ENCODE measurements around the gene ZDHHC14.
"Not testable (repeated sequence)": the region's sequence is repeated elsewhere in the genome, so short reads cannot be mapped to it uniquely, and the experiment has no call there.

ZDHHC14 gene

DNA sequence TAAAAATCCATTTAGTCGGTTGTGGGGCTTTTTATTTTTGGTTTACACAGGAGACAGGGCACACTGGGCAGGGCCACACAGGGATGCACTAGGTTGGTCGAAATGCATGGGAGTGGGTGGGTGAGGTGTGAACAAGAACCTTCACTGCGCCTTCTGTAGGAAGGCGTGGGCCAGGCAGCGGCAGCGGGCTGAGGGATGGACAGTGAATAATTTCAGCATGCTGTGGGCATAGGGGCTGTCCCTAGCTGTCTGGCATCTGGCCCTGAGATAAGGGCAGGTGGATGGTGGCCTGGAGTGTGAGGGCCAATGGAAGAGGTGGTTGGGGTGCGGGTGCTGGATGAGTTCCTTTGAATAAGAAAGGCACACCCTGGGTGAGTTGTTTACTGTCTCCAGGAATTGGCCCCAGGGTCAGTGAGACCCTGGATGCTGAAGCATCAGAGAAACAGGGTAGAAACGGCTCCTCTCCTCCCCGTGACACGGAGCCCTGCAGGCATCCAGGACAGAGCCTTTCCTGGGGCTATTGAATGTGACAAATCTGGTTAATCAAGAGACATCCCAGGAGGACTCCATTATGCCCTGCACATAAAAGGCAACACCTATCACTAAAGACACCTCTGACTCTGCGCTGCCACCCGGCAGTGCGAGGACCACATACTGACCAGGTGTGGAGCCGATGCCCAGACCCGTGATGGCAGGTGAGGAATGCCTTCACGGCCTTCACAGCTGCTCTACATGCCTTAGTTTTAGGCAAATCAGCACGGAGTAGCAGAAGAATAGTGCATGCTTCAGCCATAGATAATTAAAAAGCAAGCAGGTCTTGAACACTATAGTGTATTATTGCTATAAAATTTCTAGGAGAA is 319.0 kb downstream of the ZDHHC14 start:
- no peak overlapping the region for H4K8ac ChIP-seq (ENCODE audit: low read depth, low read length)
- no peak overlapping the region for H3K4ac ChIP-seq (ENCODE audit: low read length)
- H3K23ac ChIP-seq (ENCODE audit: low read depth, low read length, poor library complexity) = peak overlapping the region; percentile 43
- H2BK5ac ChIP-seq (ENCODE audit: low read length) = no peak overlapping the region
- no peak for DNase-seq (ENCODE audit: low spot score)
- H3K27me3 ChIP-seq (ENCODE audit: control insufficient read depth in 3 of 3, insufficient read depth in 3 of 3, low read depth in 1 of 3, low read length in 3 of 3) = peaks cover 0 to 14% (median 0%) of the 10 kb centered on the region in 3 experiments
- H3K4me3 ChIP-seq (ENCODE audit: low read length in 2 of 2) = peak overlapping the region in 1 of 2 donors; percentile 68
- no peak overlapping the region for H2BK15ac ChIP-seq (ENCODE audit: low read length)
- H3K9me3 ChIP-seq (replicated peaks in 1 of 2; ENCODE audit: control insufficient read depth in 2 of 2, insufficient read depth in 1 of 2, low read depth in 1 of 2, low read length in 2 of 2) = peaks cover 2 to 7% of the 10 kb centered on the region in 2 donors
- no peak overlapping the region for H2AFZ ChIP-seq (ENCODE audit: low read length)
- H3K79me1 ChIP-seq (ENCODE audit: low read depth, low read length) = no peaks in the 10 kb centered on the region
- no peak overlapping the region for H4K91ac ChIP-seq (ENCODE audit: low read depth, low read length, poor library complexity)
- no peaks in the 10 kb centered on the region for H3K36me3 ChIP-seq (replicated peaks in 1 of 2; ENCODE audit: control insufficient read depth in 2 of 2, insufficient read depth in 2 of 2, low read length in 2 of 2)
- no peaks in the 10 kb centered on the region for H3K4me1 ChIP-seq (ENCODE audit: control insufficient read depth in 2 of 2, insufficient read depth in 1 of 2, low read depth in 1 of 2, low read length in 2 of 2)
- H2BK120ac ChIP-seq (ENCODE audit: low read depth, low read length) = no peak overlapping the region
- no peak overlapping the region for H3K9ac ChIP-seq (ENCODE audit: low read depth, low read length, poor library complexity)
- H3K4me2 ChIP-seq (ENCODE audit: insufficient read depth, low read length, poor library complexity, severe bottlenecking) = no peak overlapping the region
- peak overlapping the region; percentile 40 for H2AK5ac ChIP-seq (ENCODE audit: low read depth, low read length)
- peak overlapping the region; percentile 52 for H3K18ac ChIP-seq (ENCODE audit: low read length)
- H2BK12ac ChIP-seq (ENCODE audit: low read length) = peak overlapping the region; percentile 90
- no CpG with 5 or more reads among the region's 17 CpGs for WGBS, 2 donors (ENCODE audit: extremely low coverage in 2 of 2, insufficient read length in 2 of 2, insufficient replicate concordance in 1 of 2)
- no peak overlapping the region for H3K14ac ChIP-seq (ENCODE audit: low read length)
- no peak overlapping the region for H3K27ac ChIP-seq (replicated peaks; ENCODE audit: low read length)

DNA sequence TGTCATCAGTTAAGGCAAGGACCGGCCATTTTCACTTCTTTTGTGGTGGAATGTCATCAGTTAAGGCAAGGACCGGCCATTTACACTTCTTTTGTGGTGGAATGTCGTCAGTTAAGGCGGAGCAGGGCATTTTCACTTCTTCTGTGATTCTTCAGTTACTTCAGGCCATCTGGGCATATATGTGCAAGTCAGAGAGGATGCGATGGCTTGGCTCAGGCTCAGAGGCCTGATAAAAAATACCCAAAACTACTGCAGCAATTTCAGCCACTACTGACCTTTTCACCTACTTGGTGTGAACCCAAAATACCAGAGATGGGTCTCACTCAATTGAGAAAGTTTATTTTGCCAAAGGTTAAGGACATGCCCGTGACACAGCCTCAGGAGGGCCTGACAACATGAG is 325.4 kb downstream of the ZDHHC14 start:
- not testable (repeated sequence) for H2AK5ac ChIP-seq (ENCODE audit: low read depth, low read length); H3K79me1 ChIP-seq (ENCODE audit: low read depth, low read length); H3K4me2 ChIP-seq (ENCODE audit: insufficient read depth, low read length, poor library complexity, severe bottlenecking); H3K4me3 ChIP-seq (ENCODE audit: low read length in 2 of 2); H2BK5ac ChIP-seq (ENCODE audit: low read length); H3K18ac ChIP-seq (ENCODE audit: low read length); H3K4me1 ChIP-seq (ENCODE audit: control insufficient read depth in 2 of 2, insufficient read depth in 1 of 2, low read depth in 1 of 2, low read length in 2 of 2); H2BK12ac ChIP-seq (ENCODE audit: low read length); H3K27ac ChIP-seq (replicated peaks; ENCODE audit: low read length); H3K4ac ChIP-seq (ENCODE audit: low read length); H3K36me3 ChIP-seq (replicated peaks in 1 of 2; ENCODE audit: control insufficient read depth in 2 of 2, insufficient read depth in 2 of 2, low read length in 2 of 2); H3K9me3 ChIP-seq (replicated peaks in 1 of 2; ENCODE audit: control insufficient read depth in 2 of 2, insufficient read depth in 1 of 2, low read depth in 1 of 2, low read length in 2 of 2); H2AFZ ChIP-seq (ENCODE audit: low read length); DNase-seq (ENCODE audit: low spot score); H2BK15ac ChIP-seq (ENCODE audit: low read length); H4K8ac ChIP-seq (ENCODE audit: low read depth, low read length); H3K9ac ChIP-seq (ENCODE audit: low read depth, low read length, poor library complexity); H3K23ac ChIP-seq (ENCODE audit: low read depth, low read length, poor library complexity); H2BK120ac ChIP-seq (ENCODE audit: low read depth, low read length); H3K14ac ChIP-seq (ENCODE audit: low read length); H4K91ac ChIP-seq (ENCODE audit: low read depth, low read length, poor library complexity)
- H3K27me3 ChIP-seq (ENCODE audit: control insufficient read depth in 3 of 3, insufficient read depth in 3 of 3, low read depth in 1 of 3, low read length in 3 of 3) = peaks cover 0 to 11% (median 0%) of the 10 kb centered on the region in 3 experiments
- WGBS, 2 donors (ENCODE audit: extremely low coverage in 2 of 2, insufficient read length in 2 of 2, insufficient replicate concordance in 1 of 2) = no CpG with 5 or more reads among the region's 6 CpGs

DNA sequence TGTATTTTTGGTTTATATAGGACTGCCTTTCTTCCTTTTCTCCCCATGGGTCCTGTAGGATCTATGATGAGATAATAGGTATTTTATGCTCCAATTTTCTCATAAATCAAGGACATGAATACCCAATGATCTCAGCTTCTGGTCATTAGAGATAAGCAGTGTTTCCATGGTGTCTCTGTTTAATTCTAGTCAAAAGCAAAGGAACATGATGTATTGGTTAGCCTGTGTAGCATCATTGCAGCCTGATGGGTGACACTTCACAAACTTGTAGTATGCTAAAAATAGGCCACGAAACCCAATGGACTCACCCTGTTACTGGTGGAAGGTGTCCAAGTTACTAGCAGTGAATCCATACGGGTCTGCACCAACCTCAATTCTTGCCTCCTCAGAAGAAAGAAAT is 325.9 kb downstream of the ZDHHC14 start:
- no peaks in the 10 kb centered on the region for H3K4me1 ChIP-seq (ENCODE audit: control insufficient read depth in 2 of 2, insufficient read depth in 1 of 2, low read depth in 1 of 2, low read length in 2 of 2)
- no CpG with 5 or more reads among the region's 2 CpGs for WGBS, 2 donors (ENCODE audit: extremely low coverage in 2 of 2, insufficient read length in 2 of 2, insufficient replicate concordance in 1 of 2)
- H3K23ac ChIP-seq (ENCODE audit: low read depth, low read length, poor library complexity) = no peak overlapping the region
- no peak overlapping the region for H3K4me3 ChIP-seq (ENCODE audit: low read length in 2 of 2)
- H2AK5ac ChIP-seq (ENCODE audit: low read depth, low read length) = no peak overlapping the region
- no peak overlapping the region for H2BK5ac ChIP-seq (ENCODE audit: low read length)
- H2BK12ac ChIP-seq (ENCODE audit: low read length) = no peak overlapping the region
- no peak overlapping the region for H3K14ac ChIP-seq (ENCODE audit: low read length)
- H3K9me3 ChIP-seq (replicated peaks in 1 of 2; ENCODE audit: control insufficient read depth in 2 of 2, insufficient read depth in 1 of 2, low read depth in 1 of 2, low read length in 2 of 2) = no peaks in the 10 kb centered on the region
- no peak overlapping the region for H2BK120ac ChIP-seq (ENCODE audit: low read depth, low read length)
- no peaks in the 10 kb centered on the region for H3K79me1 ChIP-seq (ENCODE audit: low read depth, low read length)
- no peak overlapping the region for H3K4ac ChIP-seq (ENCODE audit: low read length)
- DNase-seq (ENCODE audit: low spot score) = no peak
- no peak overlapping the region for H3K4me2 ChIP-seq (ENCODE audit: insufficient read depth, low read length, poor library complexity, severe bottlenecking)
- no peak overlapping the region for H4K8ac ChIP-seq (ENCODE audit: low read depth, low read length)
- no peak overlapping the region for H2AFZ ChIP-seq (ENCODE audit: low read length)
- no peak overlapping the region for H3K18ac ChIP-seq (ENCODE audit: low read length)
- H2BK15ac ChIP-seq (ENCODE audit: low read length) = no peak overlapping the region
- no peaks in the 10 kb centered on the region for H3K36me3 ChIP-seq (replicated peaks in 1 of 2; ENCODE audit: control insufficient read depth in 2 of 2, insufficient read depth in 2 of 2, low read length in 2 of 2)
- peaks cover 0 to 15% (median 0%) of the 10 kb centered on the region in 3 experiments for H3K27me3 ChIP-seq (ENCODE audit: control insufficient read depth in 3 of 3, insufficient read depth in 3 of 3, low read depth in 1 of 3, low read length in 3 of 3)
- no peak overlapping the region for H3K9ac ChIP-seq (ENCODE audit: low read depth, low read length, poor library complexity)
- no peak overlapping the region for H4K91ac ChIP-seq (ENCODE audit: low read depth, low read length, poor library complexity)
- H3K27ac ChIP-seq (replicated peaks; ENCODE audit: low read length) = no peak overlapping the region

- H3K18ac ChIP-seq (ENCODE audit: low read length) = no peak overlapping the region
- H3K27ac ChIP-seq (replicated peaks; ENCODE audit: low read length) = no peak overlapping the region
- no peak overlapping the region for H3K23ac ChIP-seq (ENCODE audit: low read depth, low read length, poor library complexity)
- peaks cover 0 to 15% (median 0%) of the 10 kb centered on the region in 3 experiments for H3K27me3 ChIP-seq (ENCODE audit: control insufficient read depth in 3 of 3, insufficient read depth in 3 of 3, low read depth in 1 of 3, low read length in 3 of 3)
- no peak overlapping the region for H2AK5ac ChIP-seq (ENCODE audit: low read depth, low read length)
- no peaks in the 10 kb centered on the region for H3K9me3 ChIP-seq (replicated peaks in 1 of 2; ENCODE audit: control insufficient read depth in 2 of 2, insufficient read depth in 1 of 2, low read depth in 1 of 2, low read length in 2 of 2)
- WGBS, 2 donors (ENCODE audit: extremely low coverage in 2 of 2, insufficient read length in 2 of 2, insufficient replicate concordance in 1 of 2) = no CpG with 5 or more reads among the region's 6 CpGs
- no peak overlapping the region for H3K4ac ChIP-seq (ENCODE audit: low read length)
- DNase-seq (ENCODE audit: low spot score) = no peak
- no peak overlapping the region for H4K91ac ChIP-seq (ENCODE audit: low read depth, low read length, poor library complexity)
- no peak overlapping the region for H2BK15ac ChIP-seq (ENCODE audit: low read length)
- no peak overlapping the region for H4K8ac ChIP-seq (ENCODE audit: low read depth, low read length)
- no peaks in the 10 kb centered on the region for H3K4me1 ChIP-seq (ENCODE audit: control insufficient read depth in 2 of 2, insufficient read depth in 1 of 2, low read depth in 1 of 2, low read length in 2 of 2)
- no peaks in the 10 kb centered on the region for H3K36me3 ChIP-seq (replicated peaks in 1 of 2; ENCODE audit: control insufficient read depth in 2 of 2, insufficient read depth in 2 of 2, low read length in 2 of 2)
- no peak overlapping the region for H3K14ac ChIP-seq (ENCODE audit: low read length)
- H3K79me1 ChIP-seq (ENCODE audit: low read depth, low read length) = no peaks in the 10 kb centered on the region
- H2BK12ac ChIP-seq (ENCODE audit: low read length) = no peak overlapping the region
- no peak overlapping the region for H3K9ac ChIP-seq (ENCODE audit: low read depth, low read length, poor library complexity)
- H2BK120ac ChIP-seq (ENCODE audit: low read depth, low read length) = no peak overlapping the region
- H2BK5ac ChIP-seq (ENCODE audit: low read length) = no peak overlapping the region
- H3K4me2 ChIP-seq (ENCODE audit: insufficient read depth, low read length, poor library complexity, severe bottlenecking) = no peak overlapping the region
- no peak overlapping the region for H3K4me3 ChIP-seq (ENCODE audit: low read length in 2 of 2)
- H2AFZ ChIP-seq (ENCODE audit: low read length) = no peak overlapping the region
Observed at GRCh38 chr6:157707576-157707975, 326.6 kb downstream of the ZDHHC14 start.
